22Rv1 (cell line): Measurements from ENCODE around the gene ASTN2.

ENCODE experiments used
- H3K27ac ChIP-seq: fragments of 450-650 bp; 2 replicates; pipeline ENCODE4 v1.5.1; 2017
- ZFX ChIP-seq: fragments of 450-650 bp; IDR thresholded peaks from 2 replicates; pipeline ENCODE4 v1.6.1; 2017; ENCODE audit warnings: antibody characterized with exemption, borderline replicate concordance
- TF ChIP-seq, protein P1 (sequence below): fragments of 450-650 bp; IDR thresholded peaks from 2 replicates; pipeline ENCODE4 v1.5.1; 2017; ENCODE audit warnings: mild to moderate bottlenecking

ASTN2 gene

DNA sequence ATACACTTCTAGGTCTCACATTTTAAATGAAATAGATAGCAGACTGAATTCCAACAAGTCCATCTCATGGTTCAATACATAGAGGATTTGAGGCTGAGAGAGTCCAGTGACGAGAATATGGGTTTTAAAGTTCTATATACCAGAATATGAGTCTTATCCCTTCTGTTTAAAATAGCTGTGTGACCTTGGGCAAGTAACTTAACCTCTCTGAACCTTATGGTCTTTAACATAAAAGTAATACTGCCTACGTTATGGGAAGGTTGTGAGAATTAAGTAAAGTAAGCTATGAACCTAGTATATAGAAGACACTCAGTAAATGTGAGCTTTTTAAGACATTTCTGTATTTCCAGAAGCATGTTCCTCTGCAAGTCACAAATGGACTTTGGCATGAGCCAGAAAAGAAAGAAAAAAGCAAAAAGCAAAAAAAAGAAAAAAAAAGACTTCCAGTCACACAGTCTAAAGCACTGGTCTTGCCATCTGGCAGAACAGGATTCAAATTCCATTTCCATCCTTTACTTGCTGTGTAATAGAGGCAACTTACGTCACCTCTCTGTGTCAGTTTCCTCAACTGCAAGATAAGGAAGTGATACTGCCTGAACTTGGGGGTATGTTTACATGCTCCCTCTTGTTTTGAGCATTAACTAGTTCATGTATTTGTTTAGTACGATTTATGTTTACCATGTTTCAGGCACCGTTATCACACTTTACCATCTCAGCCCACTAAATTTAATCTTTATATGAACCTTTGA is 479.5 kb downstream of the ASTN2 start:
- TF ChIP-seq, protein P1, sequence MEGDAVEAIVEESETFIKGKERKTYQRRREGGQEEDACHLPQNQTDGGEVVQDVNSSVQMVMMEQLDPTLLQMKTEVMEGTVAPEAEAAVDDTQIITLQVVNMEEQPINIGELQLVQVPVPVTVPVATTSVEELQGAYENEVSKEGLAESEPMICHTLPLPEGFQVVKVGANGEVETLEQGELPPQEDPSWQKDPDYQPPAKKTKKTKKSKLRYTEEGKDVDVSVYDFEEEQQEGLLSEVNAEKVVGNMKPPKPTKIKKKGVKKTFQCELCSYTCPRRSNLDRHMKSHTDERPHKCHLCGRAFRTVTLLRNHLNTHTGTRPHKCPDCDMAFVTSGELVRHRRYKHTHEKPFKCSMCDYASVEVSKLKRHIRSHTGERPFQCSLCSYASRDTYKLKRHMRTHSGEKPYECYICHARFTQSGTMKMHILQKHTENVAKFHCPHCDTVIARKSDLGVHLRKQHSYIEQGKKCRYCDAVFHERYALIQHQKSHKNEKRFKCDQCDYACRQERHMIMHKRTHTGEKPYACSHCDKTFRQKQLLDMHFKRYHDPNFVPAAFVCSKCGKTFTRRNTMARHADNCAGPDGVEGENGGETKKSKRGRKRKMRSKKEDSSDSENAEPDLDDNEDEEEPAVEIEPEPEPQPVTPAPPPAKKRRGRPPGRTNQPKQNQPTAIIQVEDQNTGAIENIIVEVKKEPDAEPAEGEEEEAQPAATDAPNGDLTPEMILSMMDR, result no peak
- H3K27ac ChIP-seq, result no peak overlapping the region

DNA sequence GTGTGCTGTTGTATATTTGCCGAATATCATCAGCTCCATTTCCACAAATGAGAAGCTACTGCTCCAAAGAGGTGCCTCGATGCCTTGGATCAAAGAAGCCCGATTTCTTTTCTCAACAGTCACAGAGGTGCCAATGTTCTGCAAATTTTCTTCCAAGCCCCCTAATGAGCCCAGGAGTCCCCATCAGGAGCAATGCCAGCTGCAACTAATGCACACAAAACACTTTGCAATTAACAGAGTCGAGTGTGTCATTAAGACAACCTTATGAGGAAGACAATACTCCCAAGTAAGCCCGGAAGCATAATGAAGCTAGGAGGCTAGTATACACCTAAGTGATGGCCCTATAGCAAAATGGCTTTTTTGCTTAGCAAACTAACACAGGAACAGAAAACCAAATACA is 480.7 kb downstream of the ASTN2 start:
- TF ChIP-seq, protein P1, result no peak
- TF ChIP-seq ZFX, result no peak
- no peak overlapping the region for H3K27ac ChIP-seq

DNA sequence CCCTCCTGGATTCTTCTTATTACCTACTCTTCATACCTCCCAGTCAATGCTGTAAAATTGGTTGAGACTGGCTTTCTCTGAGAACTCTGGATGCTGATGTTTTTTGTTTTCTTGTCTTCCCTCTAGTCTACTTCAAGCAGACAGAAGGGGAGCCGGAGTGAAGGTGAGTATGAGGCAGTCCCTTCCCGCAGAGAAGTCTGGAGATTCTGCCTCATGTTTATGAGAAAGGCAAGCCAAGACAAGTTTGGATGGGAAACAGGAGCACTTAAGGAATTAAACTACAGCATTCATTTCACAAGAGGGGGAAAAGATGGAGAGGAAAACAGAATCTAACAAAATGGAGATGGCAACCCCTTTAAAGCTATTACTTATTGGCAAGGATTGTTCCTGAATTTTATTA is 481.6 kb downstream of the ASTN2 start:
- no peak overlapping the region for H3K27ac ChIP-seq
- TF ChIP-seq, protein P1, result no peak
- TF ChIP-seq ZFX, result no peak

DNA sequence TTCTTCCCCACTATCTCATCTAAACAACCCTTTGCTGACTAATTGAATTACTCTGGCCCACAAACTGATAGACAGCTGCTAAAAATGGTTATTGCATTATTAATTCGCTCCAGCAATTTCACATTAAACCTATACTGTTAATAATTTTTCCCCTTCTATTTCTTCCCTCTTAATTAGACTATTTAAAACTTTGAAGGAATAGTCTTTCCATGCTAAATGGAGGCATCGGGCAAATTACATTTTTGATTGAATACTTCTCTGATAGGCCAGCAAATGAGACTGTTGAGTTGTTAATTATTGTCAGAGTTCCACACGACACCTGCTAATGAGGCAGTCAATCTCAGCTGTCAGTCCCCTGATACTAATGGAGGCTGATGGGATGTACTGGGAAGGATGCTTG is 485.2 kb downstream of the ASTN2 start:
- TF ChIP-seq, protein P1, result no peak
- no peak for TF ChIP-seq ZFX
- no peak overlapping the region for H3K27ac ChIP-seq

DNA sequence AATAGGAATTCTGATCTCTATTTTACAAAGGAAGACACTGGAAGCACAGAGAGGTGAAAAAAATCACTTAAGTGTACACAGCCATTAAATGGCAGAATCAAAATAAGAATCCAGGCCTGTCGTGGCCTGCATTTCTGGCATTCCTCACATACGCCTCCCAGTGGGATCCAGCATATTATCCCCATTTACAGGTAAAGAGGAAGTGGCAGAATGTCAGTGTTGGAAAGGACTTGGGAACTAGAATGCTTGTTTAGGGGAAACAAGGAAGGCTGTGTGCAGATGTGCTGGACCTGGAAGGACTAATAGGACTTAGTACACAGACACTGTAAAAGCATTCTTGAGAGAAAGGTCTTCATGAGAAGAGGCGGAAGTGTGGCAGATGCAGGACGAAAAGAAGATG is 486.0 kb downstream of the ASTN2 start:
- TF ChIP-seq ZFX, result no peak
- TF ChIP-seq, protein P1, result no peak
- no peak overlapping the region for H3K27ac ChIP-seq

DNA sequence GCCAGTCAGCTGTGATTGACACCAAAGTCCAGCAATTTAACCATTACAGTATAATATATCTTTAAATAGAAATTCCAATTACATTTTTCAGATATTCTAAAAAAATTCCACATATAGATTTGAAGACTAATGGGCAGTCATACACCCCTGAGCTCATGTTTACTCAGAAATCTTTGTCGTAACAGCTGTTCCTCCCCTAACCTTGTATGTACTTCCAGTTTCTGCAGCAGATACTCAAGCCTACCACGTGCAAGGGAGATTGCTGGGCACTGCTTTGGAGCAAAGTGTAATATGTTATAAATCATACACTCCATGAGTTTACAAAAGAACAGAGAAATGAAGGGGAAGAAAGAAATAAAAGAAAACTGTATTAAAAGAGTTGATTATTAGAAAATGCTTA is 486.6 kb downstream of the ASTN2 start:
- no peak for TF ChIP-seq ZFX
- TF ChIP-seq, protein P1, result no peak
- H3K27ac ChIP-seq, result no peak overlapping the region

DNA sequence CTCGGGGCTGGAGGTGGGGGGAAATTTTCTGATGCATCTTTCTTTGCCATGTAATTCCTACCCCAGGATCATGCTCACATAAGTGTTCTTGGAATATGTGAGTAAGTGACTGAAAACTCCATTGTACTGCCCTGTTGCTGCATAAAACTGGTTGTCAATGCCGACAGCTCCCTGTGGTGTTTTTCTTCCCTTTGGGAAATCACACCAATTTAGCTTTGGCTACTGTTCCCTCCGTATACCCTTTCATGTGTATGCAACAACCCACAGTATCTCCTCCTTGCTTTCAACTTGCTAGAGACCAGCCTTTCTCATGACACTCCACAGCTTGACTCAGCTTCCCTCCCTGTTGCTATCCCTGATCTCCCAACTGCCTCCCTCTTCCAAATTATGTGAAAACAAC is 487.1 kb downstream of the ASTN2 start:
- no peak overlapping the region for H3K27ac ChIP-seq
- TF ChIP-seq, protein P1, result no peak
- TF ChIP-seq ZFX, result no peak
